Activated CD8-positive, alpha-beta memory T cell treated with anti-CD3 and anti-CD28 coated beads, Interleukin-2, amount 50 U/mL, for 4 hours (primary cell): ENCODE measurements around the gene RASSF5.
A peak's percentile ranks its signal among the peaks of the same experiment; 100 is the strongest.

ENCODE experiments used
- DNase-seq: peaks from one replicate; pipeline ENCODE4 v3.0.0-alpha.2; 2020

Gene RASSF5

DNA sequence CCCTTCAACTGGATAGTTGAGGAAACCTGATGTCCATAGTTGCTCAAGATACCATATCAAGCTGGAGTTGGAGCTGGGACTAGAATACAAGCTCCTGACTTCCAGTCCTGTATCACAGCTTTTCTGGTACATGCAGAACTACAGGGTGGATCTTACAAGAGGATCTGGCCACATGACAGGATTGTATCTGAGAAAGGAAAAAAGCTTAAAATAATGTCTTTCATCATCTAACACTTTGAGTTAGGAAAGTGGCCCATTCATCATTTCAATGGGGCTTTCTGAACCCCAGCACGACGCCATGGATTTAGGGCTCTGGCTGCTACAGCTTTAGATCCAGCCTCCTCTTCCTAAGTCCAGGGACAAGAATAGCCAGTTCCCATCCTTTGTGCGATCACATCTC is 46.9 kb downstream of the RASSF5 start:
- DNase-seq = no peak

- DNase-seq = no peak
Observed at GRCh38 chr1:206554701-206555472, 47.6 kb downstream of the RASSF5 start.

DNA sequence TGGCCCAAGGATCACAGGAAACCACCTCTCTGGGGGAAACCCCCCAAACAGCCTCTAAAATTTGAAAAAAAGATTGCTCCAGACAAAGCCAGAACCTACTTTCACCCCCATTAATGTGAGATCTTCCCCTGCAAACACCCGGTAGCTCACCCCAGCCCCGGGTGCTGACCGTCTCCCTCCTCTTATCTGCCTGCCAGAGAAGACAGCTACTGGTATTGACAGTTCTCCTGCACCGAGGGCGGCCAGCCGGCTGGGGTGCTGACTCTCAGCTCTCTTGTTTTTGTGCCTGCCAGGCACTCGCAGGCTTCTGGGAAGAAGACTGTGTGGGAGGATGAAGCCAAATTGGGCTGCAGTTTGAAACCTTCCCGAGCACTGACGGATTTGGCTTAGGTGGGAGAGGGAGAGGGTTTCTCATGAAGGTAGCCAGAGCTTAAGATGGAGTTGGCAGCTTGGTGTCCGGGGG is 48.2 kb downstream of the RASSF5 start:
- DNase-seq = no peak

- DNase-seq = no peak
Observed at GRCh38 chr1:206556047-206556749, 48.9 kb downstream of the RASSF5 start.

DNA sequence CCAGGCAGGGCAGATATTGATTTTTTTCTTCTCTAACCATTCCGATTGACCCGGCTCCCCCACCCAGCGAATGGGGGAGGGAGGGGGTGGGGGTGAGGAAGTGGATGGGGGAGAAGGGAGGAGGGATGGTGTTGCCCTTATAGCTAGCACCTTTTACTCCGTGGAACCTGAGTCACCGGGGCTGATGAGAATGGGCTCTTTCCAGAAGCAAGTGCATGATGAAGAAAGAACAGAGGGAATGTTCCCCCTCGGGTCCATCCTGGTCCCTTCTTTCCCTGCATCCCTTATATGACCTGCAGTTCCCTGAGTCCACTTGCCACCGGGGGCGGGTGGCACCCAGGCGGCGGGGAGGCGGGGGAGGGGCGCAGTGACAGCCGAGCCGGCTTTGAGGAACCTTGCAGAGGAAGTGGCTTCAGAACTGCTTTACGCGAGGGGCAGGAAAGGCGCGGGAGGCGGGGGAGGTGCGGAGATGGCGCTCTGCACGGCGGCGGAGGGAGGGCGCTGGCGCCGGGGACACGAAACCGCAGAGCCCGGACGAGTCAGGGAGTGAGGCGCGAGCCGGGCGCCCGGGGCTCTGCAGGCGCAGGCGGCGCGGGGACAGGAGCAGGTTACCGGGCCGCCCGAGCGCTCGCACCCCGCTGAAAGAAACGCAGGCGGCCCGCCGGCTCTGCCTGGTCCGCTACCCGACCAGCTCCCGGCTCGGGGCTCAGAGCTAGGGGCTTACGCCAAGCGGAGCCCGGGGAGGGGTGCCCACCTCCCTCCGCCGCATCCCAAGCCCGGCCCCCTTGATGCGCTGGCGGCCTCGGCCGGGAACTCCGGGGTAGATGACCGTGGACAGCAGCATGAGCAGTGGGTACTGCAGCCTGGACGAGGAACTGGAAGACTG is 49.7 kb downstream of the RASSF5 start:
- peak; percentile 91 for DNase-seq

- no peak for DNase-seq
Observed at GRCh38 chr1:206557636-206558473, 50.5 kb downstream of the RASSF5 start.

DNA sequence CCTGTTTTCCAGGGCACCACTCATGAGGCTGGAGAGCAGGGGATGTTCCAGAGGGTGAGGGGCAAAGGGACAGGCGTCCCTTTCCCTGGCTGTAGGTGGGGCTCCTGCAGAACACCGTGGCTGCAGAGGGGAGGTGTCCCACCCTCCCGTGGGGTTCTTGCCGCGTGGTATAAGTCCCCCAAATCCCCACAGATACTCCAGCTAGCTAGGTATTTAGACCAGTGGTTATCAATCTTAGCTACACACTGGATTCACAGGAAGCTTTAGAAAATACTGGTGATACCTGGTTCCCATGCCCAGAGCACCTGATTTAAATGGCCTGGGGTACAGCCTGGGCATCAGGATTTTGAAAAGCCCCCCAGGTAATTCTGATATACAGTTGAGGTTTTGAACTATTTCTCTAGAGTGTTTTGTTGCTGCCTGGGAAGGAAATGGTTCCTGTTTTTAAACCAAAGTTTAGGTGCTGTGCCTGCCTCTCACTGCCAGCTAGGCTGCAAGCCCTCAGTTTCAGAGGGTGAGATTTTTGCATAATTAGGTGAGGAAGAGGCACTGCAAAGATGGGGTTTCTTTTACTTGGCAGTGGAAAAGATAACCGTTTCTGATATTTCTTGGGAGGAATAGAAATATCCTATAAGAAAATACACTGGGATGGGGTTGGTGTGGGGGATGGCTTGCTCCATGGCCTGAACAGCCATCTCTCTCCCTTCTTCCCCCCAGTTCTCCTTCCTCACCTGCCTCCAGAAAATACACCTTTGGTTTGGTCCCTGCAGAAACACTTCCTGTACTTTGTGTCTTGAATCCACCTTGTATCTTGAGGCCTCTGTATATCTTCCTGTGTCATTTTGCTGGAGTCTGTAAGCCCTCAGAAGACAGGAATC is 51.7 kb downstream of the RASSF5 start:
- DNase-seq = no peak

- DNase-seq = no peak
Observed at GRCh38 chr1:206559672-206559995, 52.3 kb downstream of the RASSF5 start.

- DNase-seq = no peak
Observed at GRCh38 chr1:206560007-206560716, 52.8 kb downstream of the RASSF5 start.

DNA sequence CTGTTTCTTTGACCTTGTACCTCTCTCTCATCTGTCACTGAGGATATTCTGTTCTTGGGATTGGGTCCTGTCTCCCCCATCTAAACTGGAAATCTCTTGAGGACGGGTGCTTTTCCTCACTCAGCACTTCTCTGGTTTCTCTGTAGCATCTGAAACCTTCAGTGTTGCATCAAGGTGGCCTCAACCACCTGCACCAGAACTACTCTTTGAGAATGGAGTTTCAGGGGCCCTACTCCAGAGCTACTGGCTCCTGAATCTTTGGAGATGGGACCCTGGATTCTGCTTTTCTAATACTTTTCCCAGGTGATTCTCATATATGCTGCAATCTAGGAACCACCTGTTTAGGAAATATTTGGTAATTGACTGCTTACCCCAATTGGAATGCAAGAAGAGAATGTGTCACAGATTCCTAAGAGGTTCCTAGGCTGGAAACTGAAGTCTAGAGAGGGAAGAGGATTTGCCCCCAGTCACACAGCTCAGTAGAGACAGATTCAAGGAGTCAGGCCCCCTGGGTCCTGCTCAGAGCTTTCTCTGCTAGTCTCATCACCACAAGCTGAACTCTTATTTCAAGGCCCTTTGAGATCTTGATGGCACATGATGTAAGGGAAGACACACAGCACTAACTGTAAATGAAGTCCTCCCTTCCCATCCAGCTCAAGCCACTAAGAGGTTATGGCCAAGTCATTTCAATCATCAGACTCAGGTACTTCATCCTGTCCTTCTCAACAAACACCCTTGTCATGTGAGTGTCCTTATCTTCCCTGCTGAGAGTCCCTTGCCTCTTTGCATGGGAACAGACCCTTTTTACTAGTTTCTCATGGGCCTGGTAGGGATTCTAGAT is 56.3 kb downstream of the RASSF5 start:
- DNase-seq = no peak

- DNase-seq = no peak
Observed at GRCh38 chr1:206565995-206566394, 58.7 kb downstream of the RASSF5 start.

GRCh38 chr1:206566999-206567398 is 59.7 kb downstream of the RASSF5 start:
- DNase-seq = no peak

DNA sequence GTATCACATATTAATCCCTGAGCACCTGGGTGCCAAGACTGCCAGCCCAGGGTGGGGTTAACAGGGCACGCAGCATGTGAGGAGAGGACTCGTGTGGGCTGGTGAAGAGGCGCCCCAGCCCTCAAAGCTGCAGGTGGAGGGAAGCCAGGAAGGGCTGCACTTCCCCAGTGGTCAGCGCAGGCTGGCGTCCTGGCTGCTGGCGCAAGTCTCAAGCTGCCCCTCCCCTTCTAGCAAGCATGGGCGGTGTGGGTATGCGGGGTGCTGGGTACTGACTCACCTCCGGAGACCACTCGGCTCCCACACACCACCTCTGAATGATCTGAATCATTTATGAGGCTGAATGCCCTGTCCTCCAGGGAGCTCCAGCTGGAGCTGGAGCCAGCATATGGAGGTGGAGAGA is 60.9 kb downstream of the RASSF5 start:
- DNase-seq = peak; percentile 60

DNA sequence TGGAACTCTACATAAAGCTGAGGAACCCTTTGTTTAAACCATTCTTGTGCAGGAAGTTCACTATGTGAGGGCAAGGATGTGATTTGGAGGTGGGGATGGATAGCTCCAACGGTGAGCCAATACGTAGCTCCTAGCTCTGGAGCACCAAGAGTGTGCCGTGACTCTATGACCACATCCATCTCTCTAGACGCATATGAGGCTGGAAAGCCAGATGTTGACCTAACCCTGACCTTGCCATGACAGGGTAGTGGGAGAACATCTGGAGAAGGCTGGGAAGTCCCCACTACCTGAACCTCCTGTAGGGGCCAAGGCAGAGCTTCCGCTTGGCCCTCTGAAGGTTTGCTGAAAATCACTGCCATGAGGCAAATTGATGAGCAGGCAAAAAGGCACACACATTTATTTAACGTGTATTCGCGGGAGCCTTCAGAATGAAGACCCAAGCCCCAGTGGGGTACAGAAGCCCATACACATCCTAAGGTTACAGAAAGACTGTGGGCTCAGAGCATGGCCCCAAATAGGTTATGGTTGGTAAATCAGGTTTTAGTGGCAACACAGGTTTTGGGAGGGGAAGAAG is 61.5 kb downstream of the RASSF5 start:
- DNase-seq = no peak

DNA sequence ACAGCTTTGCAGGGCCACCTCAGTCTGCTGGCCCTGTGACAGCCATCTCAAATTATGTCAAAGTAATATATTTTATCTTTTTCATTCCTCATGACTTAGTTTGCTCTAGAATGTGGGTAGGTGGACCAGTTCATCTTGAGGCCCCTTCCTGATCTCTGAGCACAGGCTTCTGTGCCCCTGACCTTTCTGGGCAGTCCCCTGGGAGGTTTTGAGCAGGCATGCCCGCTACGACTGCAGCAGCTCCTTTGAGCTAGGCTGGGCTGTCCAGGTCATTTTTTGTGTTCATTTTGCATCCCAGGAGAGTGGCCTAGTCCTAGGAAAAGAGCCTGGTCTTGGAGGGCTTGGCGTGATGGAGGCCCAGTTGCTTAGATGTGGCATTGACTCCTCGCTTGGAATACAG is 62.2 kb downstream of the RASSF5 start:
- DNase-seq = no peak

DNA sequence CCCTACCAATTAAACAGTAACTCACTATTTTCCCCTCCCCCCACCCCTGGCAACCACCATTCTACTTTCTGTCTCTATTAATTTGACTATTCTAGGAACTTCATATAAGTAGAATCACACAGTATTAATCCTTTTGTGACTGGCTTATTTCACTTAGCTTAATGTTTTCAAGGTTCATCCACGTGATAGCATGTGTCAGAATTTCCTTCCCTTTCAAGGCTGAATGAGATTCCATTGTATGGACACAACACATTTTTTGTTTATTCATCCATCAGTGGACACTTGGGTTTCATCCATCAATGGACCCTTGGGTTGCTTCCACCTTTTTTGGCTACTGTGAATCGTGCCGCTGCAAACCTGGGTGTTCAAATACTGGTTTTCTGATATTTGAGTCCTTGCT is 63.2 kb downstream of the RASSF5 start:
- no peak for DNase-seq

DNA sequence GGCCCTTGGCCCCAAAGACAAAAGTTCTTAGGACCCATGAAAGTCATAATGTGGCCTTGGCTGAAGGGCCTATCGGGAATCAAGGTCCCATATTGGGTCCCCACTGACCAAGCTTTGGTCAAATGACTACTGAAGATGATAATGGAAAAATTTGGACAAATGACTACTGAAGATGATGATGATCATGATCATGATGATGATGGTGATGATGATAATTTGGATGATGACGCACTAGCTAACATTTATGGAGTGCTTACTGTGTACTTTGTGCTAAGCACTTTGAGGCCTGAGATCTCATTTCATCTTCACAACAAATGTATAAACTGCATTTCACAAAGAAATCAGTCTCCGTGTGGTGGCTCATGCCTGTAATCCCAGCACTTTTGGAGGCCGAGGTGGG is 65.5 kb downstream of the RASSF5 start:
- no peak for DNase-seq

DNA sequence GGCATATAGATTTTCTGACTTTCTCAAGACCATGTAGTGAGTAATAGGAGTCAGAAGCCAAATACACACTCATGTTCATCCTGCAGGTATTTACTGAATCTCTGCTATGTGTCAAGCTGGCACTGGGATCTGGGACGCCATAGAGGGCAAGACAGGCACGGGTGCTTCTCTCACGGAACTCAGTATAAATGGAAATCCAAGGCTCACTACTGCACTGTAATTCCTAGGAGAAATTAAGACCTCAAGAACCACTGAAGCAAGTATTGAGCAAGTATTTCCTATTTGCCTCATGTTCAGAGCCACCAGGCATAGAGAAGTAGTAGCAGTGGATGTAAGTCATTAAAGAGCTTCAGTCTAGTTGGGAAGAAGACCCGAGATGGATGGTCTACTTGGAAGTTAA is 66.0 kb downstream of the RASSF5 start:
- DNase-seq = no peak

DNA sequence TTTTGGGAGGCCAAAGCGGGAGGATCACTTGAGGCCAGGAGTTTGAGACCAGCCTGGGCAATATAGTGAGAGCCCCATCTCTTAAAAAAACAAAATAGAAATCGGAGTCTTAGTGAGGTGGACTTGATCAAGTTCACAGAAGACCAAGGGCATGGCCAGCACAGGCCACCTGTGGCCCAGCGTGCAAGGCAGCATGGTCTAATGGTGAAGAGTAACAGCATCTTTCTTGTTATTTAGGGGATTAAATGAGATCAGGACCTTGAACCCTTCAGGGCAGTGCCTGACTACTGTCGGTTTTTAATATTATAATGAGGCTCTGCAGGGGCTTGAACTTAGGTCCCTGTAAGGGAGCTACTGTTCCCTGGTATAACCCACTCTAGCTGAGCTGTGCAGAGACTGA is 66.4 kb downstream of the RASSF5 start:
- no peak for DNase-seq
